Inflammatory macrophage treated with lipopolysaccharide for 1 hour (primary cell): ENCODE data around the gene MAGI3.

Experiments
- DNase-seq, 2 donors: peaks; one replicate each; pipeline ENCODE4 v3.0.0-alpha.2; 2020 to 2022

The MAGI3 gene

DNA sequence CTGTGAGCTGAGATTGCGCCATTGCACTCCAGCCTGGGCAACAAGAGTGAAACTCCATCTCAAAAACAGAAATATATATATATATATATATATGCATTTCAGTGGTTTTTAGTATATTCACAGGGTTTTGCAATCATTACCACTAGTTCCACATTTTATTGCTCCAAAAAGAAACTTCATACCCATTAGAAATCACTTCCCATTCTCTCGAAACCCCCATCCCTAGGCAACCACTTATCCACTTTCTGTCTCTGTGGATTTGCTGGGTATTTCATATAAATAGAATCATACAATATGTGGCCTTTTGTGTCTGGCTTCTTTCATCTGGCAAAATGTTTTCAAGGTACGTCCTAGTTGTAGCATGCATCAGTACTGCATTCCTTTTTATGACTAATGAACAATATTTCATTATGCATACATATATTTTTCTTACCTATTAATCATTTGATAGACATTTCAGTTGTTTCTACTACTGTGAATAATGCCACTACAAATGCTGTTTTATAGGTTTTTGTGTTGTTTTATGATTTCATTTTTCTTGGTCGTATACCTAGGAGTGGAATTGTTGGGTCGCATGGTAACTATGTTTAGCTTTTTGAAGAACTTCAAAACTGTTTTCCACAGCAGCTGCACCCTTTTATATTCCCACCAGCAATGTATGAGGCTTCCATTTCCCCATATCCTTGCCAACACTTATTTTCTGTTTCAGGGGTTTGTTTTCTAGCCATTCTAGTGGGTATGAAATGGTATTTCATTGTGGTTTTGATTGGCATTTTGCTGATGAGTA is 273.0 kb downstream of the MAGI3 start:
- peak; percentile 85 to 86 for DNase-seq

GRCh38 chr1:113665071-113665470 is 274.8 kb downstream of the MAGI3 start:
- no peak for DNase-seq

GRCh38 chr1:113666126-113666525 is 275.8 kb downstream of the MAGI3 start:
- no peak for DNase-seq

- DNase-seq: no peak
Measured at GRCh38 chr1:113669988-113670387, 279.7 kb downstream of the MAGI3 start.

- no peak for DNase-seq
Measured at GRCh38 chr1:113670650-113671049, 280.3 kb downstream of the MAGI3 start.

DNA sequence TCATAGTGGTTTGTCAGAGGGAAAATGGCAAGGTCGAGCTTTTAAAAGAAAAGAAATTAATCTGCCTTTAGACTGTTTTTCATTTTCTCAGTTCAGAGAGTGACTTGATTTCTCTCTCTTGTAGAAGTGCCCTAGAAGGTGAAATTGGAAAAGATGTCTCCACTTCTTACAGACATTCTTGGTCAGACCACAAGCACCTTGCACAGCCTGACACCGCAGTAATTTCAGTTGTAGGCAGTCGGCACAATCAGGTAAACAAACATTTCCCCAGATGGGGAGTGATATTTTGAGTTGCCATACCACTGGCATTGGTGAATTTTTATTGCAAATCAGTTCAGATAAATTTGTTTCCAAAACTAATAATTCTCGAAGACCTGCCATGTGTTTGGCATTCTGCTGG is 282.2 kb downstream of the MAGI3 start:
- no peak for DNase-seq

- no peak for DNase-seq
Measured at GRCh38 chr1:113674591-113674990, 284.3 kb downstream of the MAGI3 start.

GRCh38 chr1:113675302-113675701 is 285.0 kb downstream of the MAGI3 start:
- DNase-seq: no peak

DNA sequence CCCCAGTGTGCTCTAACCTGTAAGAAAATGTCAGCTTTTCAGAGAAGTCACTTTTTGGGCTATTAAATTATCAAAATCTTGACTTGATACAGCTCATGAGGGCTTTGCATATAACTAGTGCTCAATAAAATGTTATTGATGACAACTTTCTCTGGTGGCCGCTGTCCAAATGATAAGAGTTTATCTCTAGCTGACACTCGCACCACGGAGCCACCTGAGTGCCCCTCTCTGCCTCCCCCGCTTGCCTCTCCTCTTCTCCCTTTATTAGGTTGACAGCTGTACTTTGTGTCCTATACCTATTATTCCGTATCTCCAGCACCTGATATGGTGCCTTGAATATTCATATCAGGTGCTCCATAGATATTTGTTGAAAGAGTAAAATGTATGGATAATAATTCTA is 286.2 kb downstream of the MAGI3 start:
- DNase-seq: no peak

GRCh38 chr1:113677250-113678158 is 287.2 kb downstream of the MAGI3 start:
- DNase-seq: peak; percentile 18 to 55

- no peak for DNase-seq
Measured at GRCh38 chr1:113678159-113678469, 287.8 kb downstream of the MAGI3 start.

DNA sequence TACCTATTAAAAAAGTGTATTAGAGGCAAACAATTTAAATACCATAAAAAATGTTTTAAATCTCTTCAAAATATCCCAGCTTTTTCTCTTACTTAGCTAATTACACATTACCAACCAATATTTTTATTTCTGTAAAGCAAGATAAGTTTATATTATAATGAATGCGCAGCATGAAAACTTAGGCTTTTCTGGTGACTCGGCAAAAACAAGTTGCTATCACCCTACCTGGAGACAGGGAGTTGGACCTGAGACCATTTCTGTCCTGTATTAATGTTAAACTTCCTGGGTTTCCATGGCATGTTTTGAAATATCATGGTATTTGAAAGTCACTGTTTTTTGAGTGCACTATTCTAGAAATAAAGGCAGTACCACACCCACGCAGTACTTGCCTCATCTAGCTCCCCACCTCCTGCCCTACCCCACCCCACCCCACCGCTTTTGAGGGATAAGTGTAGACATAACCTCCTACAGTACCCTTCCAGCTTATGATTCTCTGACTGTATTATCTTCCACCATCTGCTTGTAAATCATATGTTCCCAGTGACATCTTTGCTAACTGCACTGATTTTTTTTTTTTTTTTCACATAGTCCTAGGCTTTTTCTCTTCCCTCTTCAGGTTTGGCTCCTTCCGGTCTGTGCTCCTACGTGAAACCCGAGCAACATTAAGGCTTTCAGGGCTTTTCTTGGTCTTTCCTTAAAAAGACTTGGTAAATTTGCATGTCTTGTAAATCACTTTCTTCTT is 291.5 kb downstream of the MAGI3 start:
- DNase-seq: peak in 1 of 2 donors; percentile 8

DNA sequence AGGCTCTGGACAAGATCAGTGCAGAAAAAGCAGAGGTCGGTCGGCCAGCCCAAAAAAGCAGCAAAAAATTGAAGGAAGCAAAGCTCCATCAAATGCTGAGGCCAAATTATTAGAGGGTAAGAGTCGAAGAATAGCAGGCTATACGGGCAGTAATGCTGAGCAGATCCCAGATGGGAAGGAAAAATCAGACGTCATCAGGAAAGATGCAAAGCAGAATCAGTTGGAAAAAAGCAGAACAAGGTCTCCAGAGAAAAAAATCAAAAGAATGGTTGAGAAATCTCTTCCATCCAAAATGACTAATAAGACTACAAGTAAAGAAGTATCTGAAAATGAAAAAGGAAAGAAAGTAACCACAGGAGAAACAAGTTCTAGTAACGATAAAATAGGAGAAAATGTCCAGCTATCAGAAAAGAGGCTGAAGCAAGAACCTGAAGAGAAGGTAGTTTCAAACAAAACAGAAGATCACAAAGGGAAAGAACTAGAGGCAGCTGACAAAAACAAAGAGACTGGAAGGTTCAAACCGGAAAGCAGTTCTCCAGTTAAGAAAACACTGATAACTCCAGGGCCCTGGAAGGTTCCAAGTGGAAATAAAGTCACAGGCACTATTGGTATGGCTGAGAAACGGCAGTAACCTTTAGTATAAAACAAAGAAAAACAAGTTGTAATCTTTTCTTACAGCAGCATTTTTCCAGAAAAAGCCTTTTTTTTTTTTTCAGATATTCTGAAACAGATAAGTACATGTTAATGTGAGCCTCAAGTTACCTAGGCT is 293.3 kb downstream of the MAGI3 start:
- peak; percentile 42 to 45 for DNase-seq

DNA sequence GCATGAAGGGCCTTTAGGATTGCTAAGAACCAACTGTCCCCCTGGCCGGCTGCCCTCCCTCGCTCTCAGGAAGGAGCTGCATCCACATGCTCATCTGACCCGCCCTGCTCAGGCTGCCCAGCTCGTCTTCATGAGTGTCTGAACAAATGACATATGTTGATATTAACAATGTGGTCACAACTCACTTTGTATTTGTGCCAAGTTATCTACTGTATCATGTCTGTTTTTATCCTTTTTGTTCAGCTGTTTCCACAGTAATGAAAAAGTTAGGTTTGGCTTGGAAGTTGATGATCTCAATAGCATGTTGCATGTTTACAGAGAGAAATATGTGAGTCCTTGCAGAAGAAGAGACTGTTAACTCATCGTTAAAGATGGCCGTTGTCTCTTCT is 293.8 kb downstream of the MAGI3 start:
- DNase-seq: no peak

- no peak for DNase-seq
Measured at GRCh38 chr1:113686891-113687618, 296.7 kb downstream of the MAGI3 start.

DNA sequence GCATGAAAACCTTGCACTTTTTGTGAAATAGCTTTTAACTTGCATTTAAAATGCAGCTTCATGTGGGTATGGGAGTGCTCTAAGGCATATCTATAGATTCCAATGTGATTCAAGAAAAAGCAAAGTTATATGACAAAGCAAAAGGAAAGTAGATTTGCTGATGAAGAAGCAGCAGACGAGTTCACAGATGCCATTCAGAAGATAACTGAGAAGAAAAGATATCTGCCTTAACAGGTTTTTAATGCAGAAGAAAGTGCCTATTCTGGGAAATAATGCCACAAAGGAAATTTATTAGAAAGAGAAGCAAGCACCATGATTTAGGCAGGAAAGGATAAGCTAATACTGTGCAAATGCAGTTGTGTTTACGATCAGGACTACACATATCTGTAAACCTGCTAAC is 300.9 kb downstream of the MAGI3 start:
- no peak for DNase-seq

GRCh38 chr1:113692342-113692741 is 302.0 kb downstream of the MAGI3 start:
- no peak for DNase-seq

- no peak for DNase-seq
Measured at GRCh38 chr1:113692824-113693431, 302.6 kb downstream of the MAGI3 start.

DNA sequence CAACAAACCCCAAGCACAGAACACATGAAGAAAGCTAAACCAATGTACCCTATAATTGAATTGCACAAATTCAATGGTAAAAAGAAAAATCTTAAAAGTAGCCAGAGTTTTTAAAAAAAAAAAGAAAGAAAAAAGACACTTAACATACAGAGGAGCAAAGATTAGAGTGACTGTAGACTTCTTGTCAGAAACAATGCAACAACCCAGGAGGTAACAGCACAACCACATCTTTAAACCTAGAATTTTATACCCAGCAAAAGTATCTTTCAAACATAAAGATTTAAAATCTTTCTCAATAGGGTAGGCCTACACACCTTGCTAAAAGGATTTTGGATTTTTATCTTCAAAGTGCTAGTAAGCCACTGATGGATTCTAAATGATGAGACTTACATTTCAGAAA is 304.6 kb downstream of the MAGI3 start:
- DNase-seq: no peak

GRCh38 chr1:113701429-113701828 is 311.1 kb downstream of the MAGI3 start:
- DNase-seq: peak in 1 of 2 donors; percentile 9

DNA sequence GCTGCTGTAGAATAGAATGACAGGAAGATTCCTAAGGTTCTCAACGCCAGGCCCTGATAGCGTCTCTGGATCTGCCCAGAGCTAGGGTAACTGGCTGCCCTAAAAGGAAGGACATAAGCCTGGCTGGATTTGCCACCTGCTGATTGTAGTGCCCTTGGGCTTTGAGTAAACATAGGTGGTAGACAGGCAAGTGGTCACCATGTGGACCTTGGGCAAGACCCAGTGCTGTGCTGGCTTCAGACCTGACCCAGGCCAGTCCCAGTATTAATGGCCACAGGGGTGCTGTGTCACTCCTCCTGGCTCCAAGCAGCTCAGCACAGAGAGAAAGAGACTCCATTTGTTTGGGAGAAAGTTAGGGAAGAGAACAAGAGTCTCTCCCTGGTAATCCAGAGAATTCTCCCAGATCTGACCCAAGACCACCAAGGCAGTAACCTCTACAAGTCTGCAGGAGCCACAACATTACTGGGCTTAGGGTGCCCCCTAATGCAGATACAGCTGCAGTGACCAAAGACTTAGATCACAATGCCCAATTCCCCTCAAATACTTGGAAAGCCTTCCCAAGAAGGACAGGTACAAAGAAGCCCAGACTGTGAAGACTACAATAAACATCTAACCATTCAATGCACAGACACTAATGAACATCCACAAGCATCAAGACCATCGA is 324.4 kb downstream of the MAGI3 start:
- no peak for DNase-seq
